Prostate gland (tissue), 2 donors: ENCODE data around the gene ANTXR1. TPM values are rescaled to one million over a fixed set of nuclear protein-coding genes. Genes with fewer than 3 reads are reported as not detected.

Experiments used
- DNase-seq: peaks from one replicate; pipeline ENCODE4 v3.0.0-alpha.2; 2019; ENCODE audit warnings: low spot score
- H3K27ac ChIP-seq, 2 donors: fragments of 200-600 bp; sonication (generic); 2 replicates each; pipeline ENCODE4 v1.5.1; 2017 to 2019
- H3K27me3 ChIP-seq: fragments of 200-600 bp; sonication (generic); replicated peaks from 2 replicates; pipeline ENCODE4 v1.5.1; 2019; ENCODE audit not compliant: insufficient read depth
- H3K36me3 ChIP-seq, 2 donors: fragments of 200-600 bp; sonication (generic); 1 replicate in 1 of 2; 2 replicates in 1 of 2; pipeline versions ENCODE4 v1.5.1 to v1.8.1; 2017 to 2019
- H3K4me1 ChIP-seq: fragments of 200-600 bp; sonication (generic); replicated peaks from 2 replicates; pipeline ENCODE4 v1.5.1; 2019
- H3K4me3 ChIP-seq, 2 donors: fragments of 200-600 bp; sonication (generic); 2 replicates each; pipeline ENCODE4 v1.5.1; 2017 to 2019
- H3K9me3 ChIP-seq: fragments of 200-600 bp; sonication (generic); 2 replicates; pipeline ENCODE4 v1.5.1; 2017
- CTCF ChIP-seq, 4 experiments: fragments of 200-600 bp in 2 of 4; fragments of 450-650 bp in 2 of 4; sonication (generic) in 2 of 4; IDR thresholded peaks; 1 replicate in 3 of 4; 2 replicates in 1 of 4; pipeline ENCODE4 v1.5.1; 2016 to 2019; ENCODE audit warnings: antibody characterized with exemption in 4 of 4, mild to moderate bottlenecking in 2 of 4, moderate library complexity in 2 of 4
- POLR2A ChIP-seq: fragments of 450-650 bp; IDR thresholded peaks from one replicate; pipeline ENCODE4 v1.6.1; 2016; ENCODE audit warnings: antibody characterized with exemption, mild to moderate bottlenecking
- POLR2AphosphoS5 ChIP-seq: sonication (generic); formaldehyde crosslinking; IDR thresholded peaks from one replicate; pipeline ENCODE4 v1.6.1; 2017; ENCODE audit warnings: antibody characterized with exemption
- WGBS: methylation state at CpG from one replicate; pipeline ENCODE4 v1.1.5; 2018; 5-methylcytosine and 5-hydroxymethylcytosine counted together
- intact Hi-C: fragments of 100-400 bp; cut with DNase I; formaldehyde crosslinking; loops from one replicate; pipeline ENCODE4 v1.14.2; 2022
- total RNA-seq, 2 donors: library from RNA; depleted of rRNA; stranded (reverse); fragments of >200 nt; gene quantifications; one replicate each; pipeline ENCODE4 v1.1.0, GENCODE V29; 2016

ANTXR1 gene
- total RNA-seq, 2 donors from 2014 or later: 25.8 to 48.7 TPM

GRCh38 chr2:68970566-68971265, 42.3 kb upstream of the ANTXR1 start:
- intact Hi-C loops: no loop called here
- 86% methylated on average over 8 of the region's 8 CpGs for WGBS
- no peak overlapping the region for H3K4me3 ChIP-seq
- H3K4me1 ChIP-seq: no peaks in the 10 kb centered on the region
- no peak overlapping the region for H3K27ac ChIP-seq
- H3K36me3 ChIP-seq: no peaks in the 10 kb centered on the region
- H3K9me3 ChIP-seq: no peaks in the 10 kb centered on the region
- no peaks in the 10 kb centered on the region for H3K27me3 ChIP-seq
- TF ChIP-seq POLR2AphosphoS5 (no peak), POLR2A (no peak), CTCF (IDR thresholded peaks at IDR 0.05) (no peak)
- no peak for DNase-seq

GRCh38 chr2:68971591-68972231, 41.3 kb upstream of the ANTXR1 start:
- Histone ChIP-seq H3K27me3 (no peaks in the 10 kb centered on the region), H3K36me3 (no peaks in the 10 kb centered on the region), H3K9me3 (no peaks in the 10 kb centered on the region), H3K4me1 (no peaks in the 10 kb centered on the region), H3K4me3 (no peak overlapping the region), H3K27ac (no peak overlapping the region)
- intact Hi-C loops: no loop called here
- TF ChIP-seq POLR2A (no peak), POLR2AphosphoS5 (no peak), CTCF (IDR thresholded peaks at IDR 0.05) (no peak)
- DNase-seq: no peak
- 65% methylated on average over 5 of the region's 5 CpGs for whole genome bisulfite sequencing

GRCh38 chr2:68974251-68974650, 38.7 kb upstream of the ANTXR1 start, which contains the start of gene GKN1:
Gene GKN1, plus strand, starts transcription at chr2:68974636. Its CDS starts 42 bp downstream, at chr2:68974678.
- no peaks in the 10 kb centered on the region for H3K9me3 ChIP-seq
- H3K27ac ChIP-seq: no peak within 1 kb of the TSS
- DNase-seq: no peak
- 52% methylated on average over 3 of the region's 3 CpGs for WGBS
- intact Hi-C loops: no loop called here
- no peak for TF ChIP-seq POLR2A
- no peaks in the 10 kb centered on the region for H3K36me3 ChIP-seq
- H3K4me3 ChIP-seq: no peak within 1 kb of the TSS
- H3K27me3 ChIP-seq: no peaks in the 10 kb centered on the region
- no peaks in the 10 kb centered on the region for H3K4me1 ChIP-seq

- TF ChIP-seq POLR2AphosphoS5 (no peak), POLR2A (no peak), CTCF (IDR thresholded peaks at IDR 0.05) (no peak)
- H3K4me1 ChIP-seq: no peaks in the 10 kb centered on the region
- 45% methylated on average over 9 of the region's 9 CpGs for WGBS
- no peak overlapping the region for H3K27ac ChIP-seq
- no peak overlapping the region for H3K4me3 ChIP-seq
- intact Hi-C loops: no loop called here
- no peaks in the 10 kb centered on the region for H3K36me3 ChIP-seq
- no peaks in the 10 kb centered on the region for H3K27me3 ChIP-seq
- no peaks in the 10 kb centered on the region for H3K9me3 ChIP-seq
- DNase-seq: no peak
These were observed 37.9 kb upstream of the ANTXR1 start for GRCh38 chr2:68974946-68975665.

GRCh38 chr2:68975844-68976243, 37.1 kb upstream of the ANTXR1 start:
- Histone ChIP-seq H3K36me3 (no peaks in the 10 kb centered on the region), H3K9me3 (no peaks in the 10 kb centered on the region), H3K4me3 (no peak overlapping the region), H3K27me3 (no peaks in the 10 kb centered on the region), H3K4me1 (no peaks in the 10 kb centered on the region), H3K27ac (no peak overlapping the region)
- TF ChIP-seq CTCF (IDR thresholded peaks at IDR 0.05) (no peak), POLR2AphosphoS5 (no peak), POLR2A (no peak)
- intact Hi-C loops: no loop called here
- WGBS: 100% methylated on average over 2 of the region's 2 CpGs
- no peak for DNase-seq
